ENCODE data around the gene CARD10.

The CARD10 gene, protein sequence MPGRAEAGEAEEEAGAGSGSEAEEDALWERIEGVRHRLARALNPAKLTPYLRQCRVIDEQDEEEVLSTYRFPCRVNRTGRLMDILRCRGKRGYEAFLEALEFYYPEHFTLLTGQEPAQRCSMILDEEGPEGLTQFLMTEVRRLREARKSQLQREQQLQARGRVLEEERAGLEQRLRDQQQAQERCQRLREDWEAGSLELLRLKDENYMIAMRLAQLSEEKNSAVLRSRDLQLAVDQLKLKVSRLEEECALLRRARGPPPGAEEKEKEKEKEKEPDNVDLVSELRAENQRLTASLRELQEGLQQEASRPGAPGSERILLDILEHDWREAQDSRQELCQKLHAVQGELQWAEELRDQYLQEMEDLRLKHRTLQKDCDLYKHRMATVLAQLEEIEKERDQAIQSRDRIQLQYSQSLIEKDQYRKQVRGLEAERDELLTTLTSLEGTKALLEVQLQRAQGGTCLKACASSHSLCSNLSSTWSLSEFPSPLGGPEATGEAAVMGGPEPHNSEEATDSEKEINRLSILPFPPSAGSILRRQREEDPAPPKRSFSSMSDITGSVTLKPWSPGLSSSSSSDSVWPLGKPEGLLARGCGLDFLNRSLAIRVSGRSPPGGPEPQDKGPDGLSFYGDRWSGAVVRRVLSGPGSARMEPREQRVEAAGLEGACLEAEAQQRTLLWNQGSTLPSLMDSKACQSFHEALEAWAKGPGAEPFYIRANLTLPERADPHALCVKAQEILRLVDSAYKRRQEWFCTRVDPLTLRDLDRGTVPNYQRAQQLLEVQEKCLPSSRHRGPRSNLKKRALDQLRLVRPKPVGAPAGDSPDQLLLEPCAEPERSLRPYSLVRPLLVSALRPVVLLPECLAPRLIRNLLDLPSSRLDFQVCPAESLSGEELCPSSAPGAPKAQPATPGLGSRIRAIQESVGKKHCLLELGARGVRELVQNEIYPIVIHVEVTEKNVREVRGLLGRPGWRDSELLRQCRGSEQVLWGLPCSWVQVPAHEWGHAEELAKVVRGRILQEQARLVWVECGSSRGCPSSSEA

DNA sequence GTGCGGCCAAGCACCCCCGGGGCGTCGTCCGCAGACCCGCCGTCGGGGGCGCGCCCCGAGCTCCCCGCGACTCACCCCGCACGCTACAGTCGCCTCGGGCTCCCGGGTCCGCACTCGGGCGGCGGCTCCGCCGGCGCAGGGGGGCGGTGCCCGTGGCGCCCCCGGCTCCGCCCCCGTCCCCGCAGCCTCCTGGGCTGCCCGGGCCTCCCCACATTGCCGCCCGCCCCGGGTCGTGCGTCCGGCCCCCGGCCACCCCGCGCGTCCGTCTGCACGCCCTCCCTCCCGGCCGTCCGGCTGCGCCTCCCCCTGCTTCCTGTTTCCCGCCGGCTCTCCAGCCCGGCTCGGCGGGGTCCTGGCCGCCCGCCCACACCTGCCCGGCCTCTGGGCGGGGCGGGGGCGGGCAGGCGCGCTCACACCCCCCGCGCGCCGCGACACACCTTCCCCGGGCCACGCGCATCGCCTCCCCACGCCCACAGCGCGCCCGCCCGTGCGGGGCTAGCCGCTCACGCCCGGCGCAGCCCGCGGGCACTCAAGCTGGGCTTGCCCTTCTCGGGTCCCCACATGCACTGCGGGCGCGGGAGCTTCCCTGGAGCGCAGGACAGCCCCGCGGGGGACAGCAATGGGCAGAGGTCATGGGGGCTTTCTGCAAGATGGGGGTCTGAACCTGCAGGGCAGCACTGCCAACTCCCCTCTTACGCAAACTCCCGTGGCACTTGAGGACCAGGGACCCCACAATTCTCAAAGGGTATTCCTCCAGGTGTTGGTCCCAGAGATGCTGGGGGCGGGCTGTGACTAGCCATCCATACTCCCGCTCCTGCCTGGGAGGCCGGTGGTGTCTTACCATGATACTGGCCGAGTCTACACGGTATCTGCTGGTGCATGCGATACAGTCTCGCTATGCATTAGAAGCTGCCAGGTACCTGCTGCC, at the start of gene CARD10:
Gene CARD10, minus strand, starts transcription at position 148 of the 928 bp plus-strand sequence. CDS start 215 bp downstream, outside the sequence.
- DNase-seq: no peak

GRCh38 chr22:37568448-37569008, 49.3 kb upstream of the CARD10 start:
- DNase-seq: no peak

- no peak for DNase-seq
Measured at GRCh38 chr22:37568012-37568411, 48.8 kb upstream of the CARD10 start.

DNA sequence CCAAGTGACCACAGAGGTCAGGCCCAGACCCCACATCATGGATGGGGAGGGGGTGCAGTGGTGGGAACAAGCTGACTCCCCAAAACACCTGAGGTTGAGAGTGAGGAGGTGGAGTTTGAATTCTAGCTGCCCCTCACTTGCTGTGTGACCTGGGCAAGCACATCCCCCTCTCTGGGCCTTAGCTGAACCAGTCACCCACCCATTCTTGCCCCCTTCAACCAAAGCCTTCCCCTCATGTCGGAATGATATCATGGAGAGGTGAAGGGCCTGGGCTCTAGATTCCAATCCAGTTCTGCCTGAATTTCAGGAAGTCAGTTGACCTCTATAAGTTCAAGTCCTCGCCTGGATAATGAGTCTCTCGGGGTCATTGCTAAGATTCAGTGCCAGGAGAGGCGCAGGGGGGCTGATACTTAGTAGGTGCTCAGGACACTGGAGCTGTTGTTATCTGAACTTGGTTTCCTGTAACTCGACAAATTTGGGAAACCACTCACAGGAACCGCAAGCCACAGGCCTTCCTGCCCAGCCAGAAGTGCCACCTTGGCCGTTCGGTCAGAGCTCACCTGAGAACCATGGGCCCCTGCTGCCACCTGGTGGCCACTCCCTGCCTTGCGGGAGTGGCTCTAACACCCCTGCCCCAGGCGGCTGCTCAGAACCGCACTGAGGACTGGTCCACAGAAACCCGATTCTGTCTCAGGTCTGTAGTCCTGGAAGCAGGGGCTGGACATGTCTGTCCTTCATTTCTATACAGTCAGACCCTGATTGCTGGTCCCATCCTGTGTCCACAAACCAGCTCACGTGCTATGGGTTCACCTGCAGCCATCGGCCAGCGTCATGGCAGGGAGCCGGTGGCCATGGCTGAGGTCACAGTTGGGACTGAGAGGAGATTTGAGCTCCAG, 47.9 kb upstream of the CARD10 start:
- DNase-seq: peak; percentile 93

DNA sequence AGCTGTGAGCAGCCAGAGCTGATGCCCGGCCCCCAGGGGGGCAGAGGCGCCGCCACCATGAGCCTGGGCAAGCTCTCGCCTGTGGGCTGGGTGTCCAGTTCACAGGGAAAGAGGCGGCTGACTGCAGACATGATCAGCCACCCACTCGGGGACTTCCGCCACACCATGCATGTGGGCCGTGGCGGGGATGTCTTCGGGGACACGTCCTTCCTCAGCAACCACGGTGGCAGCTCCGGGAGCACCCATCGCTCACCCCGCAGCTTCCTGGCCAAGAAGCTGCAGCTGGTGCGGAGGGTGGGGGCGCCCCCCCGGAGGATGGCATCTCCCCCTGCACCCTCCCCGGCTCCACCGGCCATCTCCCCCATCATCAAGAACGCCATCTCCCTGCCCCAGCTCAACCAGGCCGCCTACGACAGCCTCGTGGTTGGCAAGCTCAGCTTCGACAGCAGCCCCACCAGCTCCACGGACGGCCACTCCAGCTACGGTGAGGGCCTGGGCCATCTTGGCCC, 47.2 kb upstream of the CARD10 start:
- DNase-seq: peak; percentile 48

GRCh38 chr22:37565830-37566229, 46.6 kb upstream of the CARD10 start:
- DNase-seq: no peak

DNA sequence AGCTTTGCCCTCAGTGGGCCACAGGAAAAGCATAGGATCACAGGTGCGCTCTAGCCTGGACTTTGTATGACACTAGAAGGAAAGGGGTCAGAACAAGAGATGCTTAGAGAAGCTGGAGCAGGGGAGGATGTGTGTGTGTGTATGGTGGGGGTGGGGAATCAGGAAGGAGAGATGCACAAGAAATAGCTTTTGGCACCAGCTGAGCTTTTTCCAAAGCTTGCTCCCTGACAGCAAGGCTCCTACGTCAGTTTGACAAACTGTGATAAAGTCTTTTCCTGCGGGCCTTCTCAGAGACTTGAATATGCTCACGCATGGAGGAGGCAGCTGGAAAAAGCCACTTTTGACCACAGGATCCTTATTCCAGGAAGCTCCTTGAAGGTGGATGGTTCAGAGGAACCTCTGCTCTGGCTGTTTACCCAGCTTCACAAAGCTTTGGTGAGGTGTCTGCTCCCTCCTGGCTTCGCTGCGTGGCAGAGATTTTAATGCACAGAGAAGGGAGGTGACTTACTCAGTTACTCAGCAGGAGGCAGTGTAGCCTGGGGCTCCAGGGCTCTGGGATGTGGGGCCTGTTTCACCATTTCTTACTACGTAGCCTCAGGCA, 45.0 kb upstream of the CARD10 start:
- no peak for DNase-seq

DNA sequence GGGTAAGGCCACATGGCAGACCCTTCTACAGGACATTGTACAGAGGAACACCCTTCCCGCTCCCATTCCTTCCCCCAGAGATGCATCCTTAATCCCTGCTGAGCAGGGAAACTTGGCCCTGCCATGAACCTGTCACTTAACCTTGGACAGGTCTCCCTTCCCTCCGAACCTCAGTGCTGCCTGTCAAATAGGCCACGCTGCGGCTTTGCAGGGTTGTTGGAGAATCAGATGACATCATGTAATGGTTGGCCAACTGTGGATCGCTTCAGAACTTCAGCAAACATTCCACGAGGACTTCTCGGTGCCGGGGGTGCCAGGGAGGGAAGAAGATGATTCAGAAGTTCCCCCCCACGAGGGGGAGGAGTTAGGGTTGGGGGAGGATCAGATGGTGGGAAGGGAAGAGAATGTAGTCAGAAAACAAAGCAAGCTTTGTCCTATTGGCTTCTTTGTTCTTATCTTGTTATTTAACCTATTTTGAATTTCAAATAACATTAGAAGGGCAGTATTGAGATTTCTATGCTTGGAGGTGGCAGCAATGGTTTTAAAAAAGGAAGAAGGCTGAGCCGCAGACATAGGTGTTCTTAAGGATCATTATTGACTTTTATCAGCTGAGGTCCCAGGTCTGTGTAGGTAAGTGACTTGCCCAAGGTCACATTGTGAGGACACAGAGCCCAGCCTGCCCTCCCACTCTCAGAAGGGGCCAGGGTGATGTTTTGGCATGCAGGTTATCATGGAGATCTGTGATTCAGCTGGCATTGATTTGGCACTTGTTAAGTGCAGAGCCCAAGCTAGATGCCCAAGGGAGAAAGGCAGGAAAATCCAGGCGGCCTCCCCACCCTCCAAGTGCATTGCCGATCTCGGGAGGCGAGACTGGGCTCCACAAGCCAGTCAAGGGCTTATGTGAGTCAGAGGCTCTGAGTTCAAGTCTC, 44.2 kb upstream of the CARD10 start:
- DNase-seq: no peak

DNA sequence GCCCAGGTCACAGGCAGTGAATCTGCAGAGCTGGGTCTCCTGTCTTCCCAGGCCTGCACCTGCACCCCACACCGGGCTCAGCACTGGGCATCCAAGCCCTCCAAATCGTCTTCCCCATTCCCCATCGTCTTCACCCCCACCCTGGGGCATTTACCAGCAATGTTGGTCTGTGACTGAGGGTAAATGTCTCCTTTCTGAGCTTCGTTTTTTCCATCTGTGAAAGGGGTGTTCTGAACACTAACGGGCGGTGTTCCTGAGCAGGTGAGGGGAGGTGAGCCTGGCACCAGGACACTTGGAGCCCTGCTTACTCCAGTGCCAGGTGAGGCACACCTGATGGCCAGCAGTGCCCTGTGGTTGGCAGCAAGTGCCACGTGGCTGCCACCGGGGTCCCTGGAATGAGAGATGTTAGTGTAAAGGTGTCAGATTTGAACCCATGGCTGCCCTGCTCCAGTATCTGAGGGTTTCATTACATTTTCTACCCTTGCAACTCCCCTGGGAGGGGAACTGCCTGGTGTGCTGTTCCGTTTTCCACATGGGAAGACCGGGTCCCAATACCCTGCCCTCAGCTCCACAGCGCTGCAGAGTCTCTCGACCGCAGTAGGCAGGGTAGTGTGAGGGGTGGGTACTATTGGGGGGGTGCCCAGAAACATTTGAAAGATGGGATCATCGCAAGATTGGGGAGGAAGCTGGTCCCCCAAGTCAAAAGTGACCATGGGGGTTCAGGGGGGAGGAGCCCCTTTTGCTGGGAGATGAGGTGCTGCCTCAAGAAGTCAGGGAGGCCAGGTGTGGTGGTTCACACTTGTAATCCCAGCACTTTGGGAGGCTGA, 43.0 kb upstream of the CARD10 start:
- no peak for DNase-seq

DNA sequence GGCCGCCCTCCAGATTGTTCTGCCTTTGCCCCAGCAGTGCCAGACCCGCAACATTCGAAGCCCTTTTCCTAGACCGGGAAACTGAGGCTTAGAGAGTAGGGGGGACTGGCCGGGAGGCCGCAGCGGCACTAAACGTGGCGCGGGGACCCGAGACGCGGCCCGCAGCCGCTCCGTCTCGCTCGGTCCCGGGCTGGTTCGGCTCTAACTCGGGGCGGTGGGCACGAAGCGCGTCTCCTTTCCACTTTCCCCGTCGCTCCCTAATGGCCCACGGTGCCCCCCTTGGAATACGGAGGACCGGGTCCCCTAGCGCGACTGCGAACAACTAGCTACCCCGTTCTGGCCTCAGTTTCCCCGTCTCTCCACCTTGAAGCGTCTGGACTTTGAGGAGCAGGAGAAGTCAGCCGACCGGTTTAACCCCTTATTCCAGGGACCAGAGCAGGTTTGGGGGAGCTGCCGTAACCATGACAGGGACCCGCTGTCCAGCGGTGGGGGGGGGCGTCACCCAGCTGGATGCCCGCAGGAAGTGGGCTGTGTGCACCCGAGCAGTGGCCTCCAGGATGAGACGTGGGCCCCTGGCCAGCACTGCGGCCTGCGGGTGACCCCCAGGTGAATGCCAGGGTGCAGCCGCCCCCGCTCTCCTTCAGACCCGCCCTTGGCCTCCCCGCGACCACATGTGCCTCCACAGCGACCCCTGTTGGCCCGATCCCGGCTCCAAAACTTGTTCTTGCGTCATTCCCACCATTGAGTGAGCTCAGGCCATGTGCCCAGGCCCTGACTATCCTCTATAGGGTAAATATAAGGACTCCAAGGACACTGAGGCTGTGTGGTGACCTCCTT, 42.2 kb upstream of the CARD10 start:
- DNase-seq: peak; percentile 74

- no peak for DNase-seq
Measured at GRCh38 chr22:37560608-37561211, 41.5 kb upstream of the CARD10 start.

GRCh38 chr22:37559901-37560607, 40.8 kb upstream of the CARD10 start, which contains the start of gene CDC42EP1:
Gene CDC42EP1 (plus strand): TSS chr22:37560480. CDS start chr22:37566350, 5,870 bp downstream.
- DNase-seq: no peak

- DNase-seq: no peak
Measured at GRCh38 chr22:37559521-37559900, 40.3 kb upstream of the CARD10 start.

DNA sequence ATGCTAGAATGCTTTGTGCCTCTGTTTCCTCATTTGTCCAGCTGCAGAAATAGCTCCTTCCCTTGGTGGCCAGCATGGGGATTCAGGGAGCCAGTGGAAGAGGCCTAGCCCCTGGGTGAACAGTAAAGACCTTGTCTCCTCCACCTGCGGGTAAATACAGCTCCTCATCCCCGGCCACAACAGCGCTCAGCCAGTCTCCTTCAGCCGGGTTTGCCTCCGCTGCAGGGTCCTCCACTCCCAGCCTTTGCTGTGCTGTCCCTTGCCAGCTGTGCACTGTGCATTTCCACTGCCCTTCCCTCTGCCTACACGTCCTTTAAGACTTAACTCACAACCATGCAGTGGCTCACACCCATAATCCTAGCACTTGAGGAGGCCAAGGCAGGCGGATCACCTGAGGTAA, 39.6 kb upstream of the CARD10 start:
- DNase-seq: no peak

DNA sequence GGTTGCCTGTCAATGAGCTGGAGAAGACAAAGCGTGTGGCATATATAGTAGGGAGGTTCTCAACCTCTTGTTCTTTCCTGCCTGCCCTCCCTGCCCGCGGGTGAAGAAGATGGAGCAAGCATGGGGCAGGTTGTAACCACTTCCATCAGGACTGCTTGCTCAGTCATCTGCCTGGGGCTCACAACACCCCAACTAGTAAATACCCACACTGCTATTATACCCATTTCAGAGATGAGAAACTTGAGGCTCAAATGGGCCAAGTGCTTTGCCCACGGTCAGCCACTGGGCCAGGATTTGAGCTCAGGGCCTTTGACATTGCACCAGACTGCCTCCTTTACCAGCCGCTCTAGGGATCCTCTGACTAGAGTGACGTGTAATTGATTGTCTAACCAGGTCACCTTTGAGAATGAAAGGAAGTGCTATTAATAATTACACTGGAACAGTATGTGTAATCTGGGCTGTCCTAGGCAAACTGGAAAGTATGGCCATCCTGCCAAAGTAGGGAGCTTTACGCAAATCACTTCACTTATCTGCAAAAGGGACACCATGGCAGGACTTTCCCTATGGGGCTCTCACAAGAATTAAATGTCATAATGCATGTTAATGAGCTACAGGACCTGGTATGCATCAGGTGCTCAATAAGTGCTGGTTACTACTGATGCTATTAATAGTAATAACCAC, 38.2 kb upstream of the CARD10 start:
- no peak for DNase-seq
